Karpas-422 (cell line): ENCODE data around the gene VIPR1. TPM values are rescaled to one million over a fixed set of nuclear protein-coding genes. Genes with fewer than 3 reads are reported as not detected.

Source experiments
- DNase-seq: peaks from one replicate; pipeline ENCODE4 v3.0.0-alpha.2; 2015
- H2AFZ ChIP-seq: fragments of 200-600 bp; sonication (generic); 2 replicates; pipeline ENCODE4 v1.6.1; 2014; ENCODE audit warnings: antibody characterized with exemption, low read length, mixed read lengths
- H3K27ac ChIP-seq: fragments of 200-600 bp; sonication (generic); 2 replicates; pipeline ENCODE4 v1.5.1; 2014; ENCODE audit warnings: mild to moderate bottlenecking, low read length, moderate library complexity
- H3K27me3 ChIP-seq: fragments of 200-600 bp; sonication (generic); 2 replicates; pipeline ENCODE4 v1.6.1; 2014; ENCODE audit warnings: low read length, mixed read lengths
- H3K36me3 ChIP-seq: fragments of 200-600 bp; sonication (generic); 2 replicates; pipeline ENCODE4 v1.6.1; 2014; ENCODE audit warnings: low read length, mixed read lengths; ENCODE audit not compliant: insufficient read depth
- H3K4me1 ChIP-seq: fragments of 200-600 bp; sonication (generic); 2 replicates; pipeline ENCODE4 v1.6.1; 2014; ENCODE audit warnings: mild to moderate bottlenecking, low read length, mixed read lengths
- H3K4me2 ChIP-seq: fragments of 200-600 bp; sonication (generic); 2 replicates; pipeline ENCODE4 v1.6.1; 2014; ENCODE audit warnings: low read length, low read depth, mild to moderate bottlenecking; ENCODE audit not compliant: poor library complexity, severe bottlenecking
- H3K4me3 ChIP-seq: fragments of 200-600 bp; sonication (generic); 2 replicates; pipeline ENCODE4 v1.5.1; 2014; ENCODE audit warnings: mild to moderate bottlenecking, antibody characterized with exemption, low read length, mixed read lengths
- H3K79me2 ChIP-seq: fragments of 200-600 bp; sonication (generic); 2 replicates; pipeline ENCODE4 v1.6.1; 2014; ENCODE audit warnings: mild to moderate bottlenecking, low read length, mixed read lengths
- H3K9ac ChIP-seq: fragments of 200-600 bp; sonication (generic); 2 replicates; pipeline ENCODE4 v1.6.0; 2014; ENCODE audit warnings: low read length
- H3K9me2 ChIP-seq: fragments of 200-600 bp; sonication (generic), shearing (Covaris generic); replicated peaks from 2 replicates; pipeline ENCODE4 v1.6.0; 2014; ENCODE audit warnings: mild to moderate bottlenecking, low read length, moderate library complexity; ENCODE audit not compliant: insufficient read depth
- H3K9me3 ChIP-seq: fragments of 300-700, 200-600 bp; sonication (generic); 2 replicates; pipeline ENCODE4 v1.6.1; 2014; ENCODE audit warnings: low read length, mixed read lengths
- H4K20me1 ChIP-seq: fragments of 200-600 bp; sonication (generic); 2 replicates; pipeline ENCODE4 v1.6.1; 2014; ENCODE audit warnings: mild to moderate bottlenecking, antibody characterized with exemption, low read length, low read depth; ENCODE audit not compliant: insufficient read depth
- total RNA-seq: library from RNA; depleted of rRNA; stranded (reverse); fragments of >200 nt; shearing (Covaris generic); gene quantifications from 2 replicates; pipeline ENCODE4 v1.2.3, GENCODE V29; 2014; ENCODE audit warnings: low replicate concordance; rRNA removed

VIPR1 gene, protein sequence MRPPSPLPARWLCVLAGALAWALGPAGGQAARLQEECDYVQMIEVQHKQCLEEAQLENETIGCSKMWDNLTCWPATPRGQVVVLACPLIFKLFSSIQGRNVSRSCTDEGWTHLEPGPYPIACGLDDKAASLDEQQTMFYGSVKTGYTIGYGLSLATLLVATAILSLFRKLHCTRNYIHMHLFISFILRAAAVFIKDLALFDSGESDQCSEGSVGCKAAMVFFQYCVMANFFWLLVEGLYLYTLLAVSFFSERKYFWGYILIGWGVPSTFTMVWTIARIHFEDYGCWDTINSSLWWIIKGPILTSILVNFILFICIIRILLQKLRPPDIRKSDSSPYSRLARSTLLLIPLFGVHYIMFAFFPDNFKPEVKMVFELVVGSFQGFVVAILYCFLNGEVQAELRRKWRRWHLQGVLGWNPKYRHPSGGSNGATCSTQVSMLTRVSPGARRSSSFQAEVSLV
- total RNA-seq, result 0.41 and 2.5 TPM in 2 replicates

- DNase-seq, result peak; percentile 94
- H3K27me3 ChIP-seq, result no peaks in the 10 kb centered on the region
- peak within 1 kb of the TSS; percentile 57 for H3K9ac ChIP-seq
- no peaks in the 10 kb centered on the region for H3K9me2 ChIP-seq
- no peak within 1 kb of the TSS for H3K27ac ChIP-seq
- H3K36me3 ChIP-seq, result no peaks in the 10 kb centered on the region
- no peaks in the 10 kb centered on the region for H3K9me3 ChIP-seq
- H2AFZ ChIP-seq, result peak within 1 kb of the TSS; percentile 96
- peaks cover 14% of the 10 kb centered on the region for H3K4me1 ChIP-seq
- H3K79me2 ChIP-seq, result no peaks in the 10 kb centered on the region
- H4K20me1 ChIP-seq, result no peaks in the 10 kb centered on the region
- H3K4me3 ChIP-seq, result peak within 1 kb of the TSS; percentile 73
- peak within 1 kb of the TSS; percentile 90 for H3K4me2 ChIP-seq
Observed at GRCh38 chr3:42502429-42503250, at the start of gene VIPR1. Gene VIPR1 (plus strand): TSS chr3:42502643. CDS start chr3:42502736, 93 bp downstream.

GRCh38 chr3:42456211-42456610 lies 46.2 kb upstream of the VIPR1 start:
- no peaks in the 10 kb centered on the region for H3K9me2 ChIP-seq
- no peak overlapping the region for H3K4me2 ChIP-seq
- no peaks in the 10 kb centered on the region for H3K9me3 ChIP-seq
- no peak overlapping the region for H2AFZ ChIP-seq
- H4K20me1 ChIP-seq, result no peaks in the 10 kb centered on the region
- H3K4me1 ChIP-seq, result peaks cover 1% of the 10 kb centered on the region
- H3K27ac ChIP-seq, result no peak overlapping the region
- no peak for DNase-seq
- H3K36me3 ChIP-seq, result no peaks in the 10 kb centered on the region
- H3K27me3 ChIP-seq, result no peaks in the 10 kb centered on the region
- no peak overlapping the region for H3K4me3 ChIP-seq
- H3K9ac ChIP-seq, result no peak overlapping the region
- H3K79me2 ChIP-seq, result no peaks in the 10 kb centered on the region

DNA sequence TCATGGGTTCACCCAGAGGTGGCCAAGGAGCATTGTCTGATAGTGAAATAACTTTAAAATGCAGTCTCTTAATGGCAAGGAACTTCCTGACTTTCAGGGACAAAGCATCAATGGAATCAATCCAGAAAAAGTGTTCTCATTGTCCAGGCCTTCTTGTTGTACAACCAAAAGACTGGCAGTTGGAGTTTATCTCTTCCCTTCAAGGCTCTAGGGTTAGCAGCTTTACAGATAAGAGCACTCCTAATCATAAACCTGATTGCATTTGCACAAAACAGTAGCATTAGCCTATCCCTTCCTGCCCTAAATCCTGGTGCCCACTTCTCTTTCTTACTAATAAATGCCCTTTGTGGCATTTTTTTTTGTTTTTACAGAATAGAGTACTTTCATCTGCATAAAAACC lies 43.3 kb upstream of the VIPR1 start:
- H3K4me2 ChIP-seq, result no peak overlapping the region
- no peaks in the 10 kb centered on the region for H4K20me1 ChIP-seq
- H3K9me3 ChIP-seq, result no peaks in the 10 kb centered on the region

GRCh38 chr3:42461762-42462161 lies 40.7 kb upstream of the VIPR1 start:
- Histone ChIP-seq H3K4me3 (no peak overlapping the region), H3K9me2 (no peaks in the 10 kb centered on the region), H3K4me1 (no peaks in the 10 kb centered on the region), H2AFZ (no peak overlapping the region), H3K9me3 (no peaks in the 10 kb centered on the region), H3K27ac (no peak overlapping the region), H4K20me1 (no peaks in the 10 kb centered on the region), H3K36me3 (no peaks in the 10 kb centered on the region), H3K27me3 (no peaks in the 10 kb centered on the region), H3K4me2 (no peak overlapping the region), H3K9ac (no peak overlapping the region), H3K79me2 (no peaks in the 10 kb centered on the region)
- DNase-seq, result no peak

More for the DNA sequence above, 43.3 kb upstream of the VIPR1 start:
- H3K4me3 ChIP-seq, result no peak overlapping the region
- DNase-seq, result no peak
- no peaks in the 10 kb centered on the region for H3K4me1 ChIP-seq
- H3K27me3 ChIP-seq, result no peaks in the 10 kb centered on the region
- H2AFZ ChIP-seq, result no peak overlapping the region
- H3K27ac ChIP-seq, result no peak overlapping the region
- H3K36me3 ChIP-seq, result no peaks in the 10 kb centered on the region
- H3K9ac ChIP-seq, result no peak overlapping the region
- H3K79me2 ChIP-seq, result no peaks in the 10 kb centered on the region
- H3K9me2 ChIP-seq, result no peaks in the 10 kb centered on the region

DNA sequence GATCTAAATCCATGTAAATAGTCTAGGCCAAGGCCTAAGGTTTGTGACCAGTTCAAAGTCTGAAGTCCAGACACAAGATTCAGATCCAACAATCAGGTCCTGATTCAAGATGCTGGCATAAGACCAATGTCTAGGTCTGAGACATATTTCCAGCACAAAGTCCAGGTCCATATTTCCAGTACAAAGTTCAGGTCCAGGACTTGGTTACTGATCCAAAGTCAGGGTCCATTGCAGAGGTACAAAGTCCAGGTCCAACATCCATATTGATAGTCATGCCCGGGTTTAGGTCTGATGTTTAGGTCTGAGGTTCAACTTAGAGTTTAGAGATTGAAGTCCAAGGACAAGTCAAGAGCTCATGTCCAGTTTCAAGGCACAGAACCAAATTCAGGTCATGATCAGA lies 39.4 kb upstream of the VIPR1 start:
- H3K27ac ChIP-seq, result no peak overlapping the region
- H3K9me3 ChIP-seq, result no peaks in the 10 kb centered on the region
- no peaks in the 10 kb centered on the region for H4K20me1 ChIP-seq
- H3K36me3 ChIP-seq, result no peaks in the 10 kb centered on the region
- DNase-seq, result no peak
- H3K4me1 ChIP-seq, result no peaks in the 10 kb centered on the region
- no peaks in the 10 kb centered on the region for H3K27me3 ChIP-seq
- H3K4me3 ChIP-seq, result no peak overlapping the region
- no peak overlapping the region for H3K4me2 ChIP-seq
- H3K79me2 ChIP-seq, result no peaks in the 10 kb centered on the region
- no peaks in the 10 kb centered on the region for H3K9me2 ChIP-seq
- no peak overlapping the region for H2AFZ ChIP-seq
- H3K9ac ChIP-seq, result no peak overlapping the region

DNA sequence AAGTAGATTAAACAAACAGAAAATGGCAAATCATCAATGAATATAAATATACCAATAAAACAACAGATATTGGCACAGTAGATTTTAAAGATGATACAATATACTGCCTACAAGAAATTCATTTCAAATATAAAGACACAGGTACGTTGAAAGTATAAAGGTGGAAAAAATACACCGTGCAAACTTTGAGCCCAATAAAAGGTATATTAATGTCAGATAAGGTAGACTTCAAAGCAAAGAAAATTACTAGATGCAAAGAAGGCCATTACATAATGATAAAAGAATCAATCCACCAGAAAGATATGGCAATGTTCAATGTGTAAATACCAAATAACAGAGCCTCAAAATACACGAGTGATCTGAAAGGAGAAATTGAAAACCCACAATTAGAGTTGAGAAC lies 34.3 kb upstream of the VIPR1 start:
- no peaks in the 10 kb centered on the region for H3K27me3 ChIP-seq
- no peak overlapping the region for H2AFZ ChIP-seq
- H3K9me2 ChIP-seq, result no peaks in the 10 kb centered on the region
- H3K4me2 ChIP-seq, result no peak overlapping the region
- H3K79me2 ChIP-seq, result no peaks in the 10 kb centered on the region
- DNase-seq, result no peak
- H3K27ac ChIP-seq, result no peak overlapping the region
- H3K36me3 ChIP-seq, result no peaks in the 10 kb centered on the region
- no peak overlapping the region for H3K4me3 ChIP-seq
- H3K9me3 ChIP-seq, result no peaks in the 10 kb centered on the region
- H3K4me1 ChIP-seq, result no peaks in the 10 kb centered on the region
- no peaks in the 10 kb centered on the region for H4K20me1 ChIP-seq
- no peak overlapping the region for H3K9ac ChIP-seq

- H3K79me2 ChIP-seq, result no peaks in the 10 kb centered on the region
- H3K9me2 ChIP-seq, result no peaks in the 10 kb centered on the region
- H3K4me2 ChIP-seq, result no peak overlapping the region
- no peak overlapping the region for H3K4me3 ChIP-seq
- no peak for DNase-seq
- no peaks in the 10 kb centered on the region for H3K36me3 ChIP-seq
- no peak overlapping the region for H3K27ac ChIP-seq
- no peaks in the 10 kb centered on the region for H3K27me3 ChIP-seq
- H2AFZ ChIP-seq, result no peak overlapping the region
- H4K20me1 ChIP-seq, result no peaks in the 10 kb centered on the region
- H3K9ac ChIP-seq, result no peak overlapping the region
- no peaks in the 10 kb centered on the region for H3K4me1 ChIP-seq
- H3K9me3 ChIP-seq, result no peaks in the 10 kb centered on the region
Observed at GRCh38 chr3:42472555-42472954, 29.9 kb upstream of the VIPR1 start.
